ENCODE measurements around the gene ZDHHC24. TPM values are rescaled to one million over a fixed set of nuclear protein-coding genes. Genes with fewer than 3 reads are reported as not detected.

The ZDHHC24 gene
- total RNA-seq, 1 experiment from 2014 or later, result 12.4 TPM

DNA sequence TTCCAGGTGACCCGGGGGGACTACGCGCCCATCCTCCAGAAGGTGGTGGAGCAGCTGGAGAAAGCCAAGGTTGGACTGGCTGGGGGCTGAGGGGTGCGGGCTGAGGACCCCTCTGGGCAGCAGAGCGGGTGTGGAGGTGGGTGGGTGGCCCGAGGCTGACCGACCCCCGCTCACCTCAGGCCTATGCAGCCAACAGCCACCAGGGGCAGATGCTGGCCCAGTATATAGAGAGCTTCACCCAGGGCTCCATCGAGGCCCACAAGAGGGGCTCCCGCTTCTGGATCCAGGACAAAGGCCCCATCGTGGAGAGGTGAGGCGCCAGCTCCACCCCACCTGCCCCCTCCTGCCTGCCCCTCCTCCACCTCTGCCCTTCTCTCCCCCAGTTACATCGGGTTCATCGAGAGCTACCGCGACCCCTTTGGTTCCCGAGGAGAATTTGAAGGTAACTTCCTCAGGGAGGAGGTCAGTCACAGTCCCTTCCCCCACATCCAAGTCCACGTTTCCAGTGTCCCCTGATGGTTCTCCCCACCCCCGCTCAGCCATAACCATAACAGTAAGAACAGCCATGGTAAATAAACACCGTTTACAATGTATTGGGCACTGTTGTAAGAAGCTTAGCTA is 54.4 kb downstream of the ZDHHC24 start:
- Mint-ChIP-seq H3K27me3 (ENCODE audit: insufficient read depth, unreplicated experiment) (no peaks in the 10 kb centered on the region), H3K9me3 (ENCODE audit: unreplicated experiment) (no peaks in the 10 kb centered on the region), H3K36me3 (ENCODE audit: insufficient read depth, unreplicated experiment) (peaks cover 45% of the 10 kb centered on the region), H3K4me3 (ENCODE audit: unreplicated experiment) (no peak overlapping the region), H3K27ac (ENCODE audit: low read depth, unreplicated experiment) (no peak overlapping the region), H3K4me1 (ENCODE audit: insufficient read depth, unreplicated experiment) (no peaks in the 10 kb centered on the region)
- ChIA-PET POLR2A (no interaction called here), CTCF (interaction anchor here (0.6 to 1.2 kb wide), 6 partner anchors 14 to 840 kb away, joined by 3 to 5 read pairs (median 3); no protein-coding TSS in a partner anchor)
- BruUV-seq (replicated peaks), result no TSS peak
- TF ChIP-seq, protein P1, sequence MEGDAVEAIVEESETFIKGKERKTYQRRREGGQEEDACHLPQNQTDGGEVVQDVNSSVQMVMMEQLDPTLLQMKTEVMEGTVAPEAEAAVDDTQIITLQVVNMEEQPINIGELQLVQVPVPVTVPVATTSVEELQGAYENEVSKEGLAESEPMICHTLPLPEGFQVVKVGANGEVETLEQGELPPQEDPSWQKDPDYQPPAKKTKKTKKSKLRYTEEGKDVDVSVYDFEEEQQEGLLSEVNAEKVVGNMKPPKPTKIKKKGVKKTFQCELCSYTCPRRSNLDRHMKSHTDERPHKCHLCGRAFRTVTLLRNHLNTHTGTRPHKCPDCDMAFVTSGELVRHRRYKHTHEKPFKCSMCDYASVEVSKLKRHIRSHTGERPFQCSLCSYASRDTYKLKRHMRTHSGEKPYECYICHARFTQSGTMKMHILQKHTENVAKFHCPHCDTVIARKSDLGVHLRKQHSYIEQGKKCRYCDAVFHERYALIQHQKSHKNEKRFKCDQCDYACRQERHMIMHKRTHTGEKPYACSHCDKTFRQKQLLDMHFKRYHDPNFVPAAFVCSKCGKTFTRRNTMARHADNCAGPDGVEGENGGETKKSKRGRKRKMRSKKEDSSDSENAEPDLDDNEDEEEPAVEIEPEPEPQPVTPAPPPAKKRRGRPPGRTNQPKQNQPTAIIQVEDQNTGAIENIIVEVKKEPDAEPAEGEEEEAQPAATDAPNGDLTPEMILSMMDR (IDR thresholded peaks at IDR 0.05; ENCODE audit: unreplicated experiment), result peak; percentile 46
- DNase-seq (ENCODE audit: unreplicated experiment), result no peak
- intact Hi-C loops (cut with micrococcal nuclease), result no loop called here

DNA sequence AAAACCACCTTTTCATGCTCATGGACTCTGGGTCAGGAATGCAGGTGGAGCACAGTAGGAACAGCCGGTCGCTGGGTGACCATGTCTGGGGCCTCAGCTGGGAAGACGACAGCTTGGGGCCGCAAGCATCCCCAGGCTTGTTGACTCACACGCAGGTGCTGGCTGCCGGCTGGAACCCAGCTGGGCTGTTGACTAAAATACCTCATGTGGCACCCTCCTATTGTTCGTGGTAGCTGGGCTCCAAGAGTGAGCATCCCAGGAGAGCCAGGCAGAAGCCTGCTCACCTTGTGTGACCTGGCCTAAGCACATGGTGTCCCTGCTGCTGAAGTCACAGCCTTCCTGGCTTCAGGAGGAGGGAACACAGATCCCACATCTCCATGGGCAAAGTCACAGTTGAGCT is 56.2 kb downstream of the ZDHHC24 start:
- H3K4me1 Mint-ChIP-seq (ENCODE audit: insufficient read depth, unreplicated experiment), result no peaks in the 10 kb centered on the region
- ChIA-PET POLR2A (interaction anchor here (1.8 kb wide), 1 partner anchor 10 kb away, joined by 4 read pairs; the partner anchor contains the start of gene DPP3), CTCF (interaction anchor here (0.6 to 0.7 kb wide), 3 partner anchors 12 to 924 kb away, joined by 3 to 7 read pairs (median 3); partner anchors contain the start of genes CCDC87 and CCS)
- H3K36me3 Mint-ChIP-seq (ENCODE audit: insufficient read depth, unreplicated experiment), result peaks cover 50% of the 10 kb centered on the region
- TF ChIP-seq, protein P1 (IDR thresholded peaks at IDR 0.05; ENCODE audit: unreplicated experiment), result no peak
- no peak for DNase-seq (ENCODE audit: unreplicated experiment)
- no peaks in the 10 kb centered on the region for H3K9me3 Mint-ChIP-seq (ENCODE audit: unreplicated experiment)
- no peak overlapping the region for H3K4me3 Mint-ChIP-seq (ENCODE audit: unreplicated experiment)
- intact Hi-C loops (cut with micrococcal nuclease), result no loop called here
- BruUV-seq (replicated peaks), result no TSS peak
- no peaks in the 10 kb centered on the region for H3K27me3 Mint-ChIP-seq (ENCODE audit: insufficient read depth, unreplicated experiment)
- no peak overlapping the region for H3K27ac Mint-ChIP-seq (ENCODE audit: low read depth, unreplicated experiment)

DNA sequence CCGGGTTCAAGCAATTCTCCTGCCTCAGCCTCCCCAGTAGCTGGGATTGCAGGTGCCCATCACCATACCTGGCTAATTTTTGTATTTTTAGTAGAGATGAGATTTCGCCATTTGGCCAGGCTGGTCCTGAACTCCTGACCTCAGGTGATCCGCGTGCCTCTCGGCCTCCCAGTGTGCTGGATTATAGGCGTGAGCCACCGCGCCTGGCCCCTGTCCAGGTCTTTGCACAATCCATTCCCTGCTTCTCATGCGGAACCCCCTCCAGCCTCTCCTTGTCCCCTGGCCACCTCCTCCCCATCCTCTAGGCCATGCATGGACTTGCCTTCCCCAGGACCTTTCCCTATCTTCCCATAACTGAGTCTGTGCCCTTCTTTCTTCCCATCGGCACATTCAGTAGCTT is 56.9 kb downstream of the ZDHHC24 start:
- H3K4me3 Mint-ChIP-seq (ENCODE audit: unreplicated experiment), result no peak overlapping the region
- intact Hi-C loops (cut with micrococcal nuclease), result no loop called here
- TF ChIP-seq, protein P1 (IDR thresholded peaks at IDR 0.05; ENCODE audit: unreplicated experiment), result no peak
- DNase-seq (ENCODE audit: unreplicated experiment), result no peak
- H3K9me3 Mint-ChIP-seq (ENCODE audit: unreplicated experiment), result no peaks in the 10 kb centered on the region
- no peaks in the 10 kb centered on the region for H3K4me1 Mint-ChIP-seq (ENCODE audit: insufficient read depth, unreplicated experiment)
- ChIA-PET POLR2A (interaction anchor here (1.8 kb wide), 1 partner anchor 9 kb away, joined by 4 read pairs; the partner anchor contains the start of gene DPP3), CTCF (interaction anchor here (0.6 to 0.7 kb wide), 2 partner anchors 12 to 104 kb away, joined by 3 read pairs; partner anchors contain the start of genes CCDC87 and CCS)
- peaks cover 50% of the 10 kb centered on the region for H3K36me3 Mint-ChIP-seq (ENCODE audit: insufficient read depth, unreplicated experiment)
- H3K27ac Mint-ChIP-seq (ENCODE audit: low read depth, unreplicated experiment), result no peak overlapping the region
- no TSS peak for BruUV-seq (replicated peaks)
- H3K27me3 Mint-ChIP-seq (ENCODE audit: insufficient read depth, unreplicated experiment), result no peaks in the 10 kb centered on the region

DNA sequence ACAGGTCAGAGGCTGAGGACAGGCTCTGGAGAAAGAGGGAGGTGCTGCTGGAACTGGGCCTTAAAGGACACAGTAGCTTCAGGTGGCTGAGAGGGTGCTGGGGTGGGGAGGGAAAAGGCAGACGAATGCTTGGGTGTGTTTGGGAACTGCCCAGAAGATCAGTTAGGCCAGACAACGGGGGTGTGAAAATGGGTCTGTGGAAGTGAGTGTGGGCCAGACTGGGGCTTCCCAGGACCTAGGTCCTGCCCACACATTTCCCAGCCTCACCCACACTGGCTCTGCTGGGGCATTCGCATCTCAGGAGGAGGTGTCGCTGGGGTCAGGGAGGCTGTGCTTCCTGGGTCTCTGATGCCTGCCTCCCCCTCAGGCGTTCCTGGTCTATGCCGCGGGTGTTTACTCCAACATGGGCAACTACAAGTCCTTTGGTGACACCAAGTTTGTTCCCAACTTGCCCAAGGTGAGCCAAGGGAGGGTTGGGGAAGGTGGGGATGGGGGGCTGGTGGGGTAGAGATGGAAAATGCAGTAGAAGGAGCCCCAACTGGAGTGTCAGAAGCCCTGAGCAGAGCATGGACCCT is 61.0 kb downstream of the ZDHHC24 start:
- BruUV-seq (replicated peaks), result no TSS peak
- Mint-ChIP-seq H3K36me3 (ENCODE audit: insufficient read depth, unreplicated experiment) (peaks cover 40% of the 10 kb centered on the region), H3K4me1 (ENCODE audit: insufficient read depth, unreplicated experiment) (peaks cover 5% of the 10 kb centered on the region), H3K9me3 (ENCODE audit: unreplicated experiment) (no peaks in the 10 kb centered on the region), H3K4me3 (ENCODE audit: unreplicated experiment) (no peak overlapping the region), H3K27me3 (ENCODE audit: insufficient read depth, unreplicated experiment) (no peaks in the 10 kb centered on the region), H3K27ac (ENCODE audit: low read depth, unreplicated experiment) (no peak overlapping the region)
- POLR2A ChIA-PET, result no interaction called here
- intact Hi-C loops (cut with micrococcal nuclease), result loop anchor here (5.0 kb wide), 1 partner anchor 132 kb away; the partner anchor contains the start of gene RBM14
- TF ChIP-seq, protein P1 (IDR thresholded peaks at IDR 0.05; ENCODE audit: unreplicated experiment), result no peak
- no peak for DNase-seq (ENCODE audit: unreplicated experiment)
- CTCF ChIA-PET, result no interaction called here

All from MCF 10A (cell line).